HEK293 (cell line): ENCODE results near the gene MCRIP1.

Experiments
- EGR2 ChIP-seq: fragments of 450-650 bp; formaldehyde crosslinking; IDR thresholded peaks from 2 replicates; pipeline ENCODE4 v1.5.1; 2016; ENCODE audit warnings: low read depth, missing biosample characterization, missing genetic modification characterization
- GLIS2 ChIP-seq: fragments of 450-650 bp; formaldehyde crosslinking; IDR thresholded peaks from 2 replicates; pipeline ENCODE4 v1.5.1; 2016; ENCODE audit warnings: missing biosample characterization, missing genetic modification characterization
- HOXD13 ChIP-seq: sonication (generic); formaldehyde crosslinking; IDR thresholded peaks from 2 replicates; pipeline ENCODE4 v1.8.0; 2022; ENCODE audit warnings: missing genetic modification reagents, borderline replicate concordance
- KLF8 ChIP-seq: fragments of 450-650 bp; formaldehyde crosslinking; IDR thresholded peaks from 2 replicates; pipeline ENCODE4 v1.5.1; 2016; ENCODE audit warnings: missing biosample characterization, missing genetic modification characterization
- OSR2 ChIP-seq: fragments of 450-650 bp; formaldehyde crosslinking; IDR thresholded peaks from 2 replicates; pipeline ENCODE4 v1.5.1; 2016; ENCODE audit warnings: missing biosample characterization, missing genetic modification characterization
- OVOL3 ChIP-seq: fragments of 450-650 bp; formaldehyde crosslinking; IDR thresholded peaks from 2 replicates; pipeline ENCODE4 v1.5.1; 2016; ENCODE audit warnings: missing biosample characterization, missing genetic modification characterization
- PRDM1 ChIP-seq: fragments of 450-650 bp; formaldehyde crosslinking; IDR thresholded peaks from 2 replicates; pipeline ENCODE4; 2016; ENCODE audit warnings: missing biosample characterization, missing genetic modification characterization
- PRDM2 ChIP-seq: fragments of 450-650 bp; formaldehyde crosslinking; IDR thresholded peaks from 2 replicates; pipeline ENCODE4 v1.5.1; 2016; ENCODE audit warnings: missing biosample characterization, missing genetic modification characterization, borderline replicate concordance
- REST ChIP-seq: fragments of 450-650 bp; formaldehyde crosslinking; IDR thresholded peaks from 2 replicates; pipeline ENCODE4 v1.5.1; 2016; ENCODE audit warnings: missing biosample characterization, missing genetic modification characterization
- SP3 ChIP-seq: fragments of 450-650 bp; formaldehyde crosslinking; IDR thresholded peaks from 2 replicates; pipeline ENCODE4 v1.5.1; 2016; ENCODE audit warnings: missing biosample characterization, missing genetic modification characterization
- SP7 ChIP-seq: fragments of 450-650 bp; formaldehyde crosslinking; IDR thresholded peaks from 2 replicates; pipeline ENCODE4 v1.5.1; 2016; ENCODE audit warnings: missing biosample characterization, missing genetic modification characterization
- ZFHX2 ChIP-seq: fragments of 450-650 bp; formaldehyde crosslinking; conservative IDR thresholded peaks from 2 replicates; pipeline ENCODE4 v1.5.1; 2016; ENCODE audit warnings: missing biosample characterization, missing genetic modification characterization
- ZIC2 ChIP-seq: fragments of 450-650 bp; formaldehyde crosslinking; IDR thresholded peaks from 2 replicates; pipeline ENCODE4 v1.5.1; 2016; ENCODE audit warnings: missing biosample characterization, missing genetic modification characterization
- ZNF121 ChIP-seq: fragments of 450-650 bp; formaldehyde crosslinking; IDR thresholded peaks from 2 replicates; pipeline ENCODE4 v1.5.1; 2016; ENCODE audit warnings: missing biosample characterization, missing genetic modification characterization
- ZNF148 ChIP-seq: fragments of 450-650 bp; formaldehyde crosslinking; IDR thresholded peaks from 2 replicates; pipeline ENCODE4 v1.5.0; 2017; ENCODE audit warnings: missing biosample characterization, missing genetic modification characterization, borderline replicate concordance
- ZNF2 ChIP-seq: fragments of 450-650 bp; formaldehyde crosslinking; IDR thresholded peaks from 2 replicates; pipeline ENCODE4 v1.5.1; 2016; ENCODE audit warnings: missing biosample characterization, missing genetic modification characterization
- ZNF23 ChIP-seq: fragments of 450-650 bp; formaldehyde crosslinking; IDR thresholded peaks from 2 replicates; pipeline ENCODE4 v1.5.1; 2016; ENCODE audit warnings: missing biosample characterization, missing genetic modification characterization, borderline replicate concordance
- ZNF350 ChIP-seq: fragments of 450-650 bp; formaldehyde crosslinking; IDR thresholded peaks from 2 replicates; pipeline ENCODE4 v1.5.0; 2017; ENCODE audit warnings: missing biosample characterization, mild to moderate bottlenecking, missing genetic modification characterization
- ZNF366 ChIP-seq: fragments of 450-650 bp; formaldehyde crosslinking; conservative IDR thresholded peaks from 2 replicates; pipeline ENCODE4 v1.5.1; 2016; ENCODE audit warnings: missing biosample characterization, missing genetic modification characterization
- ZNF416 ChIP-seq: fragments of 450-650 bp; formaldehyde crosslinking; IDR thresholded peaks from 2 replicates; pipeline ENCODE4 v1.5.1; 2016; ENCODE audit warnings: missing biosample characterization, missing genetic modification characterization
- ZNF488 ChIP-seq: fragments of 450-650 bp; formaldehyde crosslinking; IDR thresholded peaks from 2 replicates; pipeline ENCODE4 v1.5.1; 2016; ENCODE audit warnings: missing biosample characterization, missing genetic modification characterization
- ZNF521 ChIP-seq: fragments of 450-650 bp; formaldehyde crosslinking; IDR thresholded peaks from 2 replicates; pipeline ENCODE4 v1.5.1; 2017; ENCODE audit warnings: missing biosample characterization, mild to moderate bottlenecking, missing genetic modification characterization
- ZNF561 ChIP-seq: fragments of 450-650 bp; IDR thresholded peaks from 2 replicates; pipeline ENCODE4 v1.5.1; 2018; ENCODE audit warnings: missing biosample characterization, missing genetic modification characterization, borderline replicate concordance
- ZNF580 ChIP-seq: fragments of 450-650 bp; formaldehyde crosslinking; IDR thresholded peaks from 2 replicates; pipeline ENCODE4 v1.5.1; 2016; ENCODE audit warnings: missing biosample characterization, missing genetic modification characterization
- ZNF76 ChIP-seq: fragments of 450-650 bp; formaldehyde crosslinking; IDR thresholded peaks from 2 replicates; pipeline ENCODE4; 2016; ENCODE audit warnings: low read depth, missing biosample characterization, missing genetic modification characterization, borderline replicate concordance
- ZNF830 ChIP-seq: fragments of 450-650 bp; IDR thresholded peaks from 2 replicates; pipeline ENCODE4 v1.5.0; 2018; ENCODE audit warnings: missing biosample characterization, missing genetic modification characterization, low read depth, mild to moderate bottlenecking, moderate library complexity
- ZSCAN16 ChIP-seq: fragments of 450-650 bp; formaldehyde crosslinking; IDR thresholded peaks from 2 replicates; pipeline ENCODE4 v1.5.1; 2016; ENCODE audit warnings: missing biosample characterization, missing genetic modification characterization
- ZXDB ChIP-seq: fragments of 450-650 bp; formaldehyde crosslinking; IDR thresholded peaks from 2 replicates; pipeline ENCODE4 v1.5.1; 2016; ENCODE audit warnings: missing biosample characterization, missing genetic modification characterization

The MCRIP1 gene

GRCh38 chr17:81832608-81833159 lies 407 bp downstream of the MCRIP1 start (continued):
- TF ChIP-seq PRDM2 (tag by site-specific recombination) (0 out of 2 replicates have a peak, but pooled peaks have one; percentile 50), HOXD13 (CRISPR knock-in tag) (no peak), ZNF23 (tag by site-specific recombination) (no peak), GLIS2 (tag by site-specific recombination) (peak; percentile 40; the same call in 1 of the 2 replicates), OVOL3 (tag by site-specific recombination) (no peak), KLF8 (tag by site-specific recombination) (peak; percentile 71), ZNF366 (tag by site-specific recombination) (no peak; the same call in 1 of the 2 replicates), ZNF561 (no peak; the same call in 1 of the 2 replicates), ZNF830 (tag by site-specific recombination) (no peak), ZNF416 (no peak), ZNF148 (tag by site-specific recombination) (no peak), OSR2 (tag by site-specific recombination) (no peak), ZFHX2 (peak; percentile 86), ZNF521 (tag by site-specific recombination) (no peak), EGR2 (tag by site-specific recombination) (no peak), ZNF121 (tag by site-specific recombination) (0 out of 2 replicates have a peak, but pooled peaks have one; percentile 37), SP3 (tag by site-specific recombination) (no peak; the same call in none of the 2 replicates), SP7 (tag by site-specific recombination) (0 out of 2 replicates have a peak, but pooled peaks have one; percentile 24), ZNF2 (tag by site-specific recombination) (peak; percentile 48; the same call in 1 of the 2 replicates), ZNF580 (no peak), ZIC2 (tag by site-specific recombination) (peak; percentile 80), REST (peak; percentile 21; the same call in 1 of the 2 replicates), ZNF488 (tag by site-specific recombination) (no peak), ZSCAN16 (tag by site-specific recombination) (no peak), ZNF76 (tag by site-specific recombination) (peak; percentile 36; the same call in 1 of the 2 replicates), PRDM1 (tag by site-specific recombination) (no peak), ZNF350 (tag by site-specific recombination) (no peak), ZXDB (tag by site-specific recombination) (no peak)
